A204.1 (cell line): ENCODE results near the gene DCC.

Experiments
- FAIRE-seq: peaks from 2 replicates; lab custom pipeline; 2012; peaks lifted over from hg19 to GRCh38; lab: Jason Lieb, UNC

DCC gene

GRCh38 chr18:52920665-52921064, 580.7 kb downstream of the DCC start:
- FAIRE-seq, result no peak

- FAIRE-seq, result no peak
These were observed 593.4 kb downstream of the DCC start for GRCh38 chr18:52933356-52933755.

- FAIRE-seq, result no peak
These were observed 596.9 kb downstream of the DCC start for GRCh38 chr18:52936931-52937330.

GRCh38 chr18:52937840-52938239, 597.8 kb downstream of the DCC start:
- no peak for FAIRE-seq

- FAIRE-seq, result no peak
These were observed 605.6 kb downstream of the DCC start for GRCh38 chr18:52945552-52945951.

- no peak for FAIRE-seq
These were observed 609.0 kb downstream of the DCC start for GRCh38 chr18:52948868-52949444.

GRCh38 chr18:52950155-52950554, 610.2 kb downstream of the DCC start:
- no peak for FAIRE-seq

GRCh38 chr18:52953387-52953786, 613.4 kb downstream of the DCC start:
- no peak for FAIRE-seq

GRCh38 chr18:52963481-52963880, 623.5 kb downstream of the DCC start:
- no peak for FAIRE-seq

GRCh38 chr18:52970686-52971085, 630.7 kb downstream of the DCC start:
- no peak for FAIRE-seq

GRCh38 chr18:52971097-52971496, 631.1 kb downstream of the DCC start:
- no peak for FAIRE-seq

- FAIRE-seq, result no peak
These were observed 639.9 kb downstream of the DCC start for GRCh38 chr18:52979892-52980291.

GRCh38 chr18:52991246-52991645, 651.2 kb downstream of the DCC start:
- FAIRE-seq, result no peak

- no peak for FAIRE-seq
These were observed 652.0 kb downstream of the DCC start for GRCh38 chr18:52992041-52992440.

GRCh38 chr18:52995875-52996274, 655.9 kb downstream of the DCC start:
- FAIRE-seq, result no peak

- no peak for FAIRE-seq
These were observed 659.6 kb downstream of the DCC start for GRCh38 chr18:52999633-53000032.

GRCh38 chr18:53004798-53005197, 664.8 kb downstream of the DCC start:
- FAIRE-seq, result no peak

- FAIRE-seq, result no peak
These were observed 678.8 kb downstream of the DCC start for GRCh38 chr18:53018791-53019190.

GRCh38 chr18:53025247-53025646, 685.2 kb downstream of the DCC start:
- no peak for FAIRE-seq

- no peak for FAIRE-seq
These were observed 688.6 kb downstream of the DCC start for GRCh38 chr18:53028565-53028964.

GRCh38 chr18:53033128-53033527, 693.1 kb downstream of the DCC start:
- FAIRE-seq, result no peak

- no peak for FAIRE-seq
These were observed 698.6 kb downstream of the DCC start for GRCh38 chr18:53038608-53039007.

GRCh38 chr18:53040286-53040685, 700.3 kb downstream of the DCC start:
- no peak for FAIRE-seq

GRCh38 chr18:53056064-53056463, 716.1 kb downstream of the DCC start:
- FAIRE-seq, result no peak

- no peak for FAIRE-seq
These were observed 730.8 kb downstream of the DCC start for GRCh38 chr18:53070788-53071187.
